Gastrocnemius medialis (tissue), 4 donors: ENCODE results near the gene ZNF407.

Experiments used
- CTCF ChIP-seq, 5 experiments: fragments of 450-650 bp in 3 of 5; fragments of 200-600 bp in 2 of 5; sonication (generic) in 2 of 5; IDR thresholded peaks in 4 of 5; conservative IDR thresholded peaks in 1 of 5; 1 replicate in 4 of 5; 2 replicates in 1 of 5; pipeline ENCODE4 v1.5.1; 2016 to 2019; ENCODE audit warnings: antibody characterized with exemption in 5 of 5, mild to moderate bottlenecking in 3 of 5, moderate library complexity in 3 of 5
- POLR2A ChIP-seq, 2 donors: fragments of 450-650 bp; IDR thresholded peaks; one replicate each; pipeline ENCODE4 v1.6.1; 2017; ENCODE audit warnings: antibody characterized with exemption in 2 of 2, mild to moderate bottlenecking in 2 of 2, moderate library complexity in 2 of 2

- TF ChIP-seq CTCF (IDR thresholded peaks at IDR 0.05 in 4 of 5, conservative IDR thresholded peaks at IDR 0.05 in 1 of 5) (no peak), POLR2A (IDR thresholded peaks at IDR 0.05) (no peak)
Measured at GRCh38 chr18:74820160-74820780, 222.6 kb downstream of the ZNF407 start.
